ENCODE data around the gene DGCR2. TPM values are rescaled to one million over a fixed set of nuclear protein-coding genes. Genes with fewer than 3 reads are reported as not detected.

Gene DGCR2
- total RNA-seq, 2 donors from 2014 or later: 43.8 to 89.3 TPM

DNA sequence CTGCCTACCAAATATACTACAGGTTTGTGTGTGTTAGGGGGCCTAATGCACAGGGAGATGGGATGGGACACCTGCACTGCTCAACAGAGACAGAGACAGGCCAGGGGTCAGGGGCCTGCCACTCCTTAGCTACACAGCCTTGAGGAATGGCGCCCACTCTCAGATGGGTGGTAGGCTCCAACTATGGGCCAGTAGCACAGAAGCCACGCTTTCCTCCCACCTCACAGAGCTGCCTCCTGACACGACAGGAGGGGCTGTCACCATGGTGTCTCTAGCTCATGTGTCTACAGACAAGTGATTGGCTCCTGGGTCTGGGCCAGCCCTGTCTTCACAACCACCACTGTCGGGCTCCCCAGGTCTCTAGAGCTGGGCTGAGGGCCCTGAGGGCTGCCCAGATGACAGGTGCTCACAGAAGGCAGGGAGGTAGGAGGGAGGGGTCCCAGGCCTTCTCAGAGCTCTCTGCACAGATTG, 81.8 kb downstream of the DGCR2 start:
- no peak for DNase-seq
- H3K4me3 ChIP-seq: no peak overlapping the region
- TF ChIP-seq CTCF (IDR thresholded peaks at IDR 0.05) (no peak), POLR2A (IDR thresholded peaks at IDR 0.05) (no peak)
- no peaks in the 10 kb centered on the region for H3K4me1 ChIP-seq
- H3K27me3 ChIP-seq: no peaks in the 10 kb centered on the region
- no peaks in the 10 kb centered on the region for H3K9me3 ChIP-seq
- no peak overlapping the region for H3K27ac ChIP-seq
- ATAC-seq: no peak
- peaks cover 27 to 44% of the 10 kb centered on the region in 2 donors for H3K36me3 ChIP-seq (replicated peaks in 1 of 2; ENCODE audit: insufficient read depth in 1 of 2, low read depth in 2 of 2)
- WGBS, 2 donors: 82 to 90% methylated on average over 4 of the region's 4 CpGs
- intact Hi-C loops (cut with DNase I): no loop called here

- intact Hi-C loops (cut with DNase I): no loop called here
- H3K9me3 ChIP-seq: no peaks in the 10 kb centered on the region
- ATAC-seq: no peak
- whole genome bisulfite sequencing, 2 donors: 80 to 94% methylated on average over 2 to 6 of the region's 6 CpGs
- no peak for DNase-seq
- TF ChIP-seq POLR2A (IDR thresholded peaks at IDR 0.05): no peak
- TF ChIP-seq CTCF (IDR thresholded peaks at IDR 0.05): no peak
- H3K4me1 ChIP-seq: no peaks in the 10 kb centered on the region
- H3K27ac ChIP-seq: no peak overlapping the region
- peaks cover 27 to 40% of the 10 kb centered on the region in 2 donors for H3K36me3 ChIP-seq (replicated peaks in 1 of 2; ENCODE audit: insufficient read depth in 1 of 2, low read depth in 2 of 2)
- H3K4me3 ChIP-seq: no peak overlapping the region
- no peaks in the 10 kb centered on the region for H3K27me3 ChIP-seq
These were observed 82.4 kb downstream of the DGCR2 start for GRCh38 chr22:19039796-19040280.

DNA sequence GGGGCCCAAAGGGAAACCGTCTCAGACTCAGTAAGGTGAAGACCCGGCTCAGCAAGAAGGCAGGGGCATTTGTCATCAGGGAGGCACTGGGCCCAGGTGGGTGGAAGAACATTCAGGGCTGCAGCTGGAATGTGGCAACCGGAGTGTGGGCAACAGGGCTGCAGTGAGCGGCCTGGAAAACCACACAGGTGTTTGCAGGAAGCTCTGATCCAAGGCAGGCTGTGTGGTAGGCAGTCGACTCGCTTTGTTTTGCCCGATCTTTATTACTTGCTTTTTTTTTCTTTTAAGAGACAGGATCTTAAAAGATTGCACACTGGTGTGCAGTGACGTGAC, 82.8 kb downstream of the DGCR2 start:
- Histone ChIP-seq H3K27ac (no peak overlapping the region), H3K9me3 (no peaks in the 10 kb centered on the region), H3K27me3 (no peaks in the 10 kb centered on the region), H3K4me1 (no peaks in the 10 kb centered on the region), H3K4me3 (no peak overlapping the region), H3K36me3 (replicated peaks in 1 of 2; ENCODE audit: insufficient read depth in 1 of 2, low read depth in 2 of 2) (peaks cover 27 to 40% of the 10 kb centered on the region in 2 donors)
- TF ChIP-seq POLR2A (IDR thresholded peaks at IDR 0.05) (no peak), CTCF (IDR thresholded peaks at IDR 0.05) (no peak)
- DNase-seq: no peak
- 82 to 92% methylated on average over 8 of the region's 8 CpGs for WGBS, 2 donors
- intact Hi-C loops (cut with DNase I): no loop called here
- ATAC-seq: no peak

- intact Hi-C loops (cut with DNase I): no loop called here
- no peaks in the 10 kb centered on the region for H3K27me3 ChIP-seq
- H3K4me1 ChIP-seq: no peaks in the 10 kb centered on the region
- no peak overlapping the region for H3K4me3 ChIP-seq
- H3K27ac ChIP-seq: no peak overlapping the region
- ATAC-seq (no peak), DNase-seq (peak in 1 of 4 donors; percentile 12)
- H3K9me3 ChIP-seq: no peaks in the 10 kb centered on the region
- TF ChIP-seq CTCF (IDR thresholded peaks at IDR 0.05): no peak
- TF ChIP-seq POLR2A (IDR thresholded peaks at IDR 0.05): no peak
- WGBS, 2 donors: 91 to 97% methylated on average over 12 to 23 of the region's 24 CpGs
- H3K36me3 ChIP-seq (replicated peaks in 1 of 2; ENCODE audit: insufficient read depth in 1 of 2, low read depth in 2 of 2): peaks cover 27 to 40% of the 10 kb centered on the region in 2 donors
These were observed 83.3 kb downstream of the DGCR2 start for GRCh38 chr22:19038728-19039447.

- no peak for ATAC-seq
- intact Hi-C loops (cut with DNase I): no loop called here
- Histone ChIP-seq H3K27ac (no peak overlapping the region), H3K36me3 (replicated peaks in 1 of 2; ENCODE audit: insufficient read depth in 1 of 2, low read depth in 2 of 2) (peaks cover 27 to 38% of the 10 kb centered on the region in 2 donors), H3K4me1 (no peaks in the 10 kb centered on the region), H3K9me3 (no peaks in the 10 kb centered on the region), H3K4me3 (no peak overlapping the region), H3K27me3 (no peaks in the 10 kb centered on the region)
- 60 to 80% methylated on average over 2 to 5 of the region's 5 CpGs for WGBS, 2 donors
- DNase-seq: no peak
- TF ChIP-seq POLR2A (IDR thresholded peaks at IDR 0.05) (no peak), CTCF (IDR thresholded peaks at IDR 0.05) (no peak)
These were observed 84.1 kb downstream of the DGCR2 start for GRCh38 chr22:19038164-19038546.

Data from body of pancreas (tissue), 4 donors.